Occipital lobe (tissue), 2 donors: ENCODE measurements around the gene B4GALT5. TPM values are rescaled to one million over a fixed set of nuclear protein-coding genes. Genes with fewer than 3 reads are reported as not detected.
"Not testable (repeated sequence)": the region's sequence is repeated elsewhere in the genome, so short reads cannot be mapped to it uniquely, and the experiment has no call there.

Source experiments
- DNase-seq: peaks from one replicate; lab custom pipeline; 2025; lab: John Stamatoyannopoulos, UW
- total RNA-seq: library from RNA; depleted of rRNA; stranded (reverse); fragments of >200 nt; gene quantifications from one replicate; pipeline ENCODE4 v1.2.3, GENCODE V29; 2014

The B4GALT5 gene
- total RNA-seq, 1 donor from 2014 or later: 59.3 TPM

GRCh38 chr20:49630396-49630951 lies 83.2 kb downstream of the B4GALT5 start:
- no peak for DNase-seq

- no peak for DNase-seq
Observed at GRCh38 chr20:49629606-49630005, 84.1 kb downstream of the B4GALT5 start.

GRCh38 chr20:49628280-49628679 lies 85.4 kb downstream of the B4GALT5 start:
- not testable (repeated sequence) for DNase-seq

- DNase-seq: no peak
Observed at GRCh38 chr20:49627329-49627761, 86.3 kb downstream of the B4GALT5 start.

- not testable (repeated sequence) for DNase-seq
Observed at GRCh38 chr20:49624988-49625387, 88.7 kb downstream of the B4GALT5 start.

GRCh38 chr20:49624317-49624716 lies 89.4 kb downstream of the B4GALT5 start:
- no peak for DNase-seq

GRCh38 chr20:49622243-49622642 lies 91.4 kb downstream of the B4GALT5 start:
- DNase-seq: no peak

- DNase-seq: no peak
Observed at GRCh38 chr20:49620364-49621240, 93.1 kb downstream of the B4GALT5 start.

GRCh38 chr20:49619113-49620048 lies 94.3 kb downstream of the B4GALT5 start:
- no peak for DNase-seq

GRCh38 chr20:49618289-49618688 lies 95.4 kb downstream of the B4GALT5 start:
- no peak for DNase-seq

- DNase-seq: not testable (repeated sequence)
Observed at GRCh38 chr20:49617394-49617793, 96.3 kb downstream of the B4GALT5 start.

- DNase-seq: no peak
Observed at GRCh38 chr20:49616154-49617007, 97.3 kb downstream of the B4GALT5 start.

GRCh38 chr20:49615401-49616153 lies 98.1 kb downstream of the B4GALT5 start:
- no peak for DNase-seq

GRCh38 chr20:49615051-49615400 lies 98.7 kb downstream of the B4GALT5 start:
- not testable (repeated sequence) for DNase-seq

GRCh38 chr20:49614338-49615050 lies 99.2 kb downstream of the B4GALT5 start:
- DNase-seq: no peak

GRCh38 chr20:49612127-49612738 lies 101.4 kb downstream of the B4GALT5 start:
- peak; percentile 77 for DNase-seq

GRCh38 chr20:49611539-49612126 lies 102.0 kb downstream of the B4GALT5 start:
- not testable (repeated sequence) for DNase-seq

- DNase-seq: peak; percentile 46
Observed at GRCh38 chr20:49610691-49611538, 102.8 kb downstream of the B4GALT5 start.
